ENCODE measurements around the gene CACNA1G. TPM values are rescaled to one million over a fixed set of nuclear protein-coding genes. Genes with fewer than 3 reads are reported as not detected.

Gene CACNA1G
- total RNA-seq, 2 donors from 2014 or later, result 0.03 to 0.06 TPM

DNA sequence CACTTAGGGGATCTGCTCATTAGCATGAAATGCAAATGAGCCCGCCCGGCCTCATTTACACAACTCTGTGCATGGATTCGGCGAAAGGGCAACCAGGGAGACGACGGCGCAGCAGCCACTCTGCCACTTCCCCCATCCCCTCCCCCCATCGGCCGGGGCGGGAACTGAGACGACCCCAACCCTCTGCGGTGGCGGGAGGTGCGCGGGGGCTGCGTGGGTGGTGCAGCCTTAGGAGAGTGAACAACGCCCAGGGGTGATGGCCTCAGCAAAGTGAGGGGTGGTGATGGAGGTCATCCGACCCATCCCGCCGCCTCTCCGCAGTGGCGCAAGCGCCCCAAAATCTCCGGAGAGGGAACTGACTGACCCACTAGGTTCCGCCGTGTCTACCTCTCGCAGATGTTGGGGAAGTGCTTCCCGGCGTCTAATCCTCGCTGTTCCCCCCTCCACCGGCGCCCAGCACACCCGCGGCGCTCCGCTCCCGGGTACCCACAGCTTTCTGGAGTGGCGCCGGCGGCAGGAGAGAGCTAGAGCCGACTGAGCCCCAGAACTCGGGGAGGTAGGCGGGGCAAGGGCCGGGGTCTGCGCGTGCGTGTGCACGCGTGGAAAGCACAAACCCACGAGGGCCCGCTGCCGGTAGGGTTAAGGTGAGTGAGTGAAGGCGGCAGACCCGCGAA lies 1.4 kb upstream of the CACNA1G start:
- ATAC-seq (no peak), DNase-seq (peak in 1 of 2 donors; percentile 29)
- intact Hi-C loops (cut with DNase I, micrococcal nuclease), result loop anchor here in 1 of 2 donors (10.0 kb wide), 1 partner anchor 136 kb away; no protein-coding TSS in a partner anchor

DNA sequence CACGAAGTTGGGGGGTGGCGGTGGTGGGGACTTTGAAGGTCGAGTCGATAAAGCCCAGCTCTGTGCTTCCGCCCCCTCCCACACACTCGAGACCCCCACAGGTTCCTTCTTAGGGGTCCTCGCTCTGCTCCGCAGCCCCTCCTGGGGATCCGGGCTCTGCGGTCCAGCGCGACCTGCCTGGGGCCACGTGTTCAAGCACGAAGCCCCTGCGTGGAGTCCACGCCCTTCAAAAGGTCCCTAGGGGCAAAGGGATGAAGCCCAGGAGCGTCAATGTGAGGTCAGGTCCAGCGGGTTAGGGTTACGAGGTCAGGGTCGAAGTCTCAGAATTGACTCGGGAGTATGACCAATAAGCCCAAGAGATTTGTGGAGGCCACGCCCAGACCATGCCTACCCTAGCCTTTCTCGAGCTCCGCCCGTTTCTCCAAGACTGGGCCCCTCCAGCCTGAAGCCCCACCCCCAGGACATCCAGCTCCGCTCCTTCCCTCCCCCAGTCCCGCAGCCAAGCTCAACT lies 786 bp upstream of the CACNA1G start:
- intact Hi-C loops (cut with DNase I, micrococcal nuclease), result loop anchor here in 1 of 2 donors (10.0 kb wide), 1 partner anchor 135 kb away; no protein-coding TSS in a partner anchor
- ATAC-seq, result peak; percentile 66
- DNase-seq, result peak; percentile 72 to 78

DNA sequence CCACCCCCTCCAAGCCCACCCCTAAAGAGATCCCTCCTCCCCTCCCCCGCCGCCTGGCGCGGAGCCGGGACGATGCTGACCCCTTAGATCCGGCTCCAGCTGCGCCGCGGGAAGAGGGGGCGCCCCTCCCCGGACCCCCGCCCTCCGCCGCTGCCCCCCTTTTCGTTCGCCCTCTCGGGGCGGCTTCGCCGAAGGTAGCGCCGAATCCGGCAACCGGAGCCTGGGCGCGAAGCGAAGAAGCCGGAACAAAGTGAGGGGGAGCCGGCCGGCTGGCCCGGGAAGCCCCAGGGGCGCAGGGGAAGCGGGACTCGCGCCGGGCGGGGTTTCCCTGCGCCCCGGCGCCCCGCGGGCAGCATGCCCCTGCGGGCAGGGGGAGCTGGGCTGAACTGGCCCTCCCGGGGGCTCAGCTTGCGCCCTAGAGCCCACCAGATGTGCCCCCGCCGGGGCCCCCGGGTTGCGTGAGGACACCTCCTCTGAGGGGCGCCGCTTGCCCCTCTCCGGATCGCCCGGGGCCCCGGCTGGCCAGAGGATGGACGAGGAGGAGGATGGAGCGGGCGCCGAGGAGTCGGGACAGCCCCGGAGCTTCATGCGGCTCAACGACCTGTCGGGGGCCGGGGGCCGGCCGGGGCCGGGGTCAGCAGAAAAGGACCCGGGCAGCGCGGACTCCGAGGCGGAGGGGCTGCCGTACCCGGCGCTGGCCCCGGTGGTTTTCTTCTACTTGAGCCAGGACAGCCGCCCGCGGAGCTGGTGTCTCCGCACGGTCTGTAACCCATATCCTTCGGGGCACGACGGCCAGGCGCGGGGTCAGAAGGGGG lies 623 bp downstream of the CACNA1G start:
- peak in 1 of 2 donors; percentile 22 for DNase-seq
- intact Hi-C loops (cut with DNase I, micrococcal nuclease), result no loop called here
- ATAC-seq, result no peak

DNA sequence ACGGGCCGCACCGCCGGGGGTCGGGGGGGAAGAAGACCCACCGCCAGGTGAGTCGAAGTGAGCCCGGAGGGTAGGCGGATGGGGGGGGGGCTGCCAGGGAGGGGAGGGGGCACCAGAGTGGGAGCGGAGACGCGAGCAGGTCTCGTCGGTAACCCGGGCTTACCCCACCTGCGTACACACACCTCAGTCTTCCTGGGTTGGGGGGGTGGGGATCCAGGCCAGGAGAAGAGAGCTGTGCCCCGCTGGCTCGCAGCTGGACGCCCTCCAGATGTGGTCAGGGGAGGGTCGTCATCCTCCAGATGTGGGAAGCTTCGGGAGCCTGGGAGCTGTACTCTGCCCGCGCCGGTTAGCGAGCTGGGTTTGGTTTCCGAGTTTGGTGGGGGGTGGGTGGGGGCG lies 1.2 kb downstream of the CACNA1G start:
- DNase-seq (no peak), ATAC-seq (no peak)
- intact Hi-C loops (cut with DNase I, micrococcal nuclease), result no loop called here

- ATAC-seq (no peak), DNase-seq (no peak)
- intact Hi-C loops (cut with DNase I, micrococcal nuclease), result no loop called here
These were observed 2.0 kb downstream of the CACNA1G start for GRCh38 chr17:50562242-50563091.

DNA sequence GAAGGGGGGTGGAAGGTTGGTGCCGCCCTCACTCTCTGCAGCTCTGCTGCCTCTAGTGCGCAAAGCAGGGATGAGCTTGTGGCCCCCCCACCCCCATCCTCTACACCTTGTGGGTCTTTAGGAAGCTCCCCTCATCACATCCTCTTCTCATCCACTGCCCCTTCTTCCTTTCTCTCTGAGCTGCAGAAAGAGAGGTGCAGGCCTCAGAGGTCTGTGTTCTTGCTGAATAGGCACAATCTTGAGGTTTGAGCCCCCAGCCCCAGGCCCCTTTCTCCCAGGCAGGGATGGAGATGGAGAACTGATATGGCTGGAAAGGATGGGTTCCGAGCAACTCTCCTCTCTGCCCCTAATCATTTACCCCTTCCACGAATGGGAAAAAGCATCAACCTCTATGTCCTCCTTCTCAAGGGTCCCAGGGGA lies 2.6 kb downstream of the CACNA1G start:
- ATAC-seq, result no peak
- intact Hi-C loops (cut with DNase I, micrococcal nuclease), result no loop called here

DNA sequence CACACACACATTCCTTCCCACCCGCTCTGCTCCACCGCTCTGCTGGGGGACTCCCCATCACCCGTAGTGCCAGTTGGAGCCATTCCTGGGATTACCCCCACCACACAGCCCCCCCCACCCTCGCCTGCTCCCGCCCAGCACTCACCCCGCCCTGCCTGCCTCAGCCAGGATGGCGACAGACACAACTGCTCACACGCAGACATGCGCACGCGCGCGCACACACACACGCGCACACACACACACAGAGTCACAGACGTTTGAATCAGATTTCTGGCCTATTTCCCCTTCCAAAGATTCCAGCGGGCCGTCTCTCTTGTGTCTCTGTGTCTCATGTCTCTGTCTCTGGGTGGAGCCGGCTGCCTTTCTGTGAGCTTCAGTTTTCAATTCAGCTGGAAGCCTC lies 4.4 kb downstream of the CACNA1G start:
- DNase-seq (peak in 1 of 2 donors; percentile 54), ATAC-seq (no peak)
- intact Hi-C loops (cut with DNase I, micrococcal nuclease), result loop anchor here in 1 of 2 donors (5.0 kb wide), 1 partner anchor 52 kb away; no protein-coding TSS in a partner anchor

More for the DNA sequence above, 2.6 kb downstream of the CACNA1G start:
- no peak for DNase-seq

- intact Hi-C loops (cut with DNase I, micrococcal nuclease), result loop anchor here in 1 of 2 donors (5.0 kb wide), 1 partner anchor 52 kb away; no protein-coding TSS in a partner anchor
- ATAC-seq (no peak), DNase-seq (no peak)
These were observed 5.2 kb downstream of the CACNA1G start for GRCh38 chr17:50565402-50566350.

GRCh38 chr17:50566886-50567285 lies 6.4 kb downstream of the CACNA1G start:
- DNase-seq, result no peak
- ATAC-seq, result no peak
- intact Hi-C loops (cut with DNase I, micrococcal nuclease), result loop anchor here in 1 of 2 donors (5.0 kb wide), 1 partner anchor 50 kb away; no protein-coding TSS in a partner anchor

- ATAC-seq (no peak), DNase-seq (no peak)
- intact Hi-C loops (cut with DNase I, micrococcal nuclease), result loop anchor here in 1 of 2 donors (5.0 kb wide), 1 partner anchor 49 kb away; no protein-coding TSS in a partner anchor
These were observed 8.1 kb downstream of the CACNA1G start for GRCh38 chr17:50568659-50569058.

GRCh38 chr17:50569592-50569991 lies 9.1 kb downstream of the CACNA1G start:
- ATAC-seq (no peak), DNase-seq (no peak)
- intact Hi-C loops (cut with DNase I, micrococcal nuclease), result loop anchor here in 1 of 2 donors (5.0 kb wide), 1 partner anchor 48 kb away; no protein-coding TSS in a partner anchor

DNA sequence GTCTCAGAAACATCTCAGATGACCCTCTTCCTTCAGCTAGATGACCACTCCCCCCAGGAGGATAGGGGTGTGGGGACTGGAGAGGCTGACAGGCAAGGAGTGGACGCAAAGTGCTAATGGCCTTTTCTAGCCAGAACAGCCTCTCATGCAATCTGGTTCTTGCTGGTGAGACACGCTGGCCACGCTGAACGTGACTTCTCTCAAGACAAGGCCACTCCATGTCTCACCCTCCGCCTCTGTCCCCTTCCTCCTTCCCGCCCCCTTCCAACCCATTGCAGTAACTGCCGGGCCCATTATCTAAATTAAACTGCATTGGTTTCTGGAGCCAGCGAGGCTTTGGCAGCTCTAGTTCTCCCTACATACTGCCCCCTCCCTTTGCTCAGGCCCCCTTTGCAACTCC lies 9.5 kb downstream of the CACNA1G start:
- no peak for DNase-seq
- no peak for ATAC-seq
- intact Hi-C loops (cut with DNase I, micrococcal nuclease), result no loop called here

GRCh38 chr17:50570528-50570927 lies 10.0 kb downstream of the CACNA1G start:
- DNase-seq (no peak), ATAC-seq (no peak)
- intact Hi-C loops (cut with DNase I, micrococcal nuclease), result no loop called here

GRCh38 chr17:50571681-50572080 lies 11.2 kb downstream of the CACNA1G start:
- DNase-seq, result no peak
- intact Hi-C loops (cut with DNase I, micrococcal nuclease), result no loop called here
- no peak for ATAC-seq

DNA sequence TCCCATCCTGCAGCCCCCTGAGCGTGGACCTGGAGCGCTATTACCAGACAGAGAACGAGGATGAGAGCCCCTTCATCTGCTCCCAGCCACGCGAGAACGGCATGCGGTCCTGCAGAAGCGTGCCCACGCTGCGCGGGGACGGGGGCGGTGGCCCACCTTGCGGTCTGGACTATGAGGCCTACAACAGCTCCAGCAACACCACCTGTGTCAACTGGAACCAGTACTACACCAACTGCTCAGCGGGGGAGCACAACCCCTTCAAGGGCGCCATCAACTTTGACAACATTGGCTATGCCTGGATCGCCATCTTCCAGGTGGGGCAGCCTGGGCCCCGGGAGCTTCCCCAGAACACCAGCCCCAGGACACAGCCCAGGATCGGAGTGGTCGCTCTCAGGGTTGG lies 12.0 kb downstream of the CACNA1G start:
- DNase-seq (no peak), ATAC-seq (no peak)
- intact Hi-C loops (cut with DNase I, micrococcal nuclease), result no loop called here

DNA sequence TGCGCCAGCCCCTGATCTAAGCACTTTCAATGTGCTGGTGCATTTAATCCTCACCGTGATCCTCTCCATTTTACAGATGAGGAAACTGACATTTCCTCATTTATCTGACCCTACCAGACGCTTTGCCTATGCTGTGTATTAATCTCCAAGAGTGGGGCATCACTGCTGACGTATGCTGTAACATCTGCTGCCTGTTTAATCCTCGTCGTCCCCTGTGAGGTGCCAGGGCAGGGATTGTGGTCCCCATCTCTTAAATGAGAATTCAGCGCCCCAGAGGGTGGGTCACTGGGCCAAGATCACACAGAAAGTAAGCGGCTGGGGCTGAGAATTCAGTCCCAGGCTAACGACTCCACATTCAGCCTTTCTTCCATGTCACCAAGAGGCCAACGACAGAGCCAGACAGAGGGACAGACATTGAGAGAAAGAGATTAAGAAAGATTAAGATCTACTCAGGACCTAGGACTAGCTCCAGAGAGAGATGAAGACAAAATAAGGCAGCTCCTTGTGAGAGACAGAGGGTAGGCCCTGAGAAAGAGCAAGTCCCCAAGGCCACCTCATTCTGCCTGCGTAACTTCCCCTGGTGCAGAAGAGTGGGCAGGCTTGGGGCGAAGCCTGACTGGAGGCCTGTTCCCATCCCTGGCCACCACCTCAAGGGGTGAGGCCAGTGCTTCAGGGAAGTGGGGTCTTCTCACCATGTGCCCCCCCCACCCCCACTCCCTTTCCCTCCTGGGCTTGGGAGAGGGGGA lies 13.5 kb downstream of the CACNA1G start:
- ATAC-seq (no peak), DNase-seq (no peak)
- intact Hi-C loops (cut with DNase I, micrococcal nuclease), result no loop called here
